GM12801 (cell line): ENCODE measurements around the gene IRAK3.

Experiments
- TF ChIP-seq, protein P1 (sequence below): IDR thresholded peaks from one replicate; pipeline ENCODE4 v1.5.1; 2011; ENCODE audit warnings: control low read depth; ENCODE audit not compliant: insufficient read length; ENCODE audit errors: extremely low read depth

Gene IRAK3

DNA sequence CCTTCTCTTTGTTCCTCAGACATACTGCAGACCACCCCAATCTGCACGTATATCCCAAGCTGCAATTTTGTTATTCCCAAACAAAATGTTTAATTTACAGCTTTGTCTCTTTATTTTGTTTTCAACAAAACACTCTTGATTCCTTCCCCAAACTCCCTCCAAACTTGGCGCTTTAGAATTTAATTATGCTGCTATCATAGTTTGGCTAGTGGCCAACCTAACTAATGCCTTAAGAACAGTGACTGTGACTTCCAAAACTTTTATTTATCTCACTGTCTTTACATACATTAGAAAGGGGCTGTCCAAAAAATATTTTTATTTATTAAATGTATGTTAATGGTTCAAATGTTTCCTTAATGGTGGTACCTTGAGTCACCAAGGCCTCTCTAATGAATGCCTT lies 26.3 kb upstream of the IRAK3 start:
- TF ChIP-seq, protein P1, sequence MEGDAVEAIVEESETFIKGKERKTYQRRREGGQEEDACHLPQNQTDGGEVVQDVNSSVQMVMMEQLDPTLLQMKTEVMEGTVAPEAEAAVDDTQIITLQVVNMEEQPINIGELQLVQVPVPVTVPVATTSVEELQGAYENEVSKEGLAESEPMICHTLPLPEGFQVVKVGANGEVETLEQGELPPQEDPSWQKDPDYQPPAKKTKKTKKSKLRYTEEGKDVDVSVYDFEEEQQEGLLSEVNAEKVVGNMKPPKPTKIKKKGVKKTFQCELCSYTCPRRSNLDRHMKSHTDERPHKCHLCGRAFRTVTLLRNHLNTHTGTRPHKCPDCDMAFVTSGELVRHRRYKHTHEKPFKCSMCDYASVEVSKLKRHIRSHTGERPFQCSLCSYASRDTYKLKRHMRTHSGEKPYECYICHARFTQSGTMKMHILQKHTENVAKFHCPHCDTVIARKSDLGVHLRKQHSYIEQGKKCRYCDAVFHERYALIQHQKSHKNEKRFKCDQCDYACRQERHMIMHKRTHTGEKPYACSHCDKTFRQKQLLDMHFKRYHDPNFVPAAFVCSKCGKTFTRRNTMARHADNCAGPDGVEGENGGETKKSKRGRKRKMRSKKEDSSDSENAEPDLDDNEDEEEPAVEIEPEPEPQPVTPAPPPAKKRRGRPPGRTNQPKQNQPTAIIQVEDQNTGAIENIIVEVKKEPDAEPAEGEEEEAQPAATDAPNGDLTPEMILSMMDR, result no peak

- TF ChIP-seq, protein P1, result no peak
Observed at GRCh38 chr12:66163289-66163688, 25.7 kb upstream of the IRAK3 start.

DNA sequence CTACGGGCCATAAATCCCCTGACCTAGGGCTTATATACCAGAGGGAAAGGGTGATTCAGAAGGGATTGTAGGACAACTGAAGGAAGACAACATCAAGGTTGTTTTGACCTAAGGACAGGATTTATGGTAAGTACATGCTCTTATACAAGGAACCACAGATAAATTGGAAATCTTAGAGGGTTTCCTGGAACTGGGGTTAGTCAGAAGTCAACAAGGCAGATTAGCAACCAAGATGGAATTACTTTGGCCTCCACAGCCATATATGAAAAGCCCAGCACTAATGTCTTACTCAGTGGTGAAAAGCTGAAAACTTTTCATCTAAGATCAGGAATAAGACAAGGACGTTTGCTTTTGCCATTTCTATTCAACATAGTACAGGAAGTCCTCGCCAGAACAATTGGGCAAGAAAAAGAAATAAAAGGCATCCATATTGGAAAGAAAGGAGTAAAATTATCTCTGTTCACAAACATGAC lies 24.6 kb upstream of the IRAK3 start:
- TF ChIP-seq, protein P1, result no peak

DNA sequence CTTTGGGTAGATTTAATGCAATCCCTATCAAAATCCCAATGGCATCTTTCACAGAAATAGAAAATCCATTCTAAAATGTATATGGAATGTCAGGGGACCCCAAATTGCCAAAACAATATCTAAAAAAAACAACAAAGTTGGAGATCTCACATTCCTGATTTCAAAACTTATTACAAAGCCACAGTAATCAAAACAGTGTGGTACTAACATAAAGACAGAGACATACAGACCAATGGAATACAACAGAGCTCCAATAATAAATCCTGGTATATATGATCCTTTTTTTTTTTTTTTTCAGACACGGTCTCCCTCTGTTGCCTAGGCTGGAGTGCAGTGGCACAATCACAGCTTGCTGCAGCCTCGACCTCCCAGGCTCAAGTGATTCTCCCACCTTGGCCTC lies 23.9 kb upstream of the IRAK3 start:
- TF ChIP-seq, protein P1, result no peak

DNA sequence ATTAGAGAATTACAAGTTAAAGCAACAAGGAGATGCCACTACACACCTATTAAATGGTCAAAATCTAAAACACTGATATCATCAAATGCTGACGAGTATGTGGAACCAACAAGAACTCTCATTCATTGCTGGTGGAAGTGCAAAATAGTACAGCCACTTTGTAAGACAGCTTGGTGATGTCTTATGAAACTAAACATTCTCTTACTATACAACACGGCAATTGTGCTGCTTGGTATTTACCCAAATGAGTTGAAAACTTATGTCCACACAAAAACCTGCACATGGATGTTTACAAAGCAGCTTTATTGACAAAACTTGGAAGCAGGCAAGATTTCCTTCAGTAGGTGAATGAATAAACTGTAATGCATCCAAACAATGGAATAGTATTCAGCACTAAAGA lies 22.5 kb upstream of the IRAK3 start:
- TF ChIP-seq, protein P1, result no peak

GRCh38 chr12:66168410-66168809 lies 20.6 kb upstream of the IRAK3 start:
- TF ChIP-seq, protein P1, result no peak

- TF ChIP-seq, protein P1, result no peak
Observed at GRCh38 chr12:66169221-66170170, 19.5 kb upstream of the IRAK3 start, which contains the start of gene TMBIM4. Gene TMBIM4 (minus strand): TSS chr12:66169996. CDS start chr12:66169951, 45 bp downstream.
